Measurements from ENCODE around the gene CD80.

The CD80 gene

GRCh38 chr3:119590706-119591105 is 31.3 kb upstream of the CD80 start:
- TF ChIP-seq ZNF8 (CRISPR knock-in tag; IDR thresholded peaks at IDR 0.05) (no peak), ZFP30 (CRISPR knock-in tag; IDR thresholded peaks at IDR 0.05) (no peak), ZNF565 (CRISPR knock-in tag; conservative IDR thresholded peaks at IDR 0.05; ENCODE audit: low read depth) (no peak), OSR1 (CRISPR knock-in tag; IDR thresholded peaks at IDR 0.05) (no peak), ESRRG (CRISPR knock-in tag; IDR thresholded peaks at IDR 0.05) (no peak), POU6F1 (CRISPR knock-in tag; IDR thresholded peaks at IDR 0.05; ENCODE audit: borderline replicate concordance, low read depth) (no peak), CSRNP3 (CRISPR knock-in tag; IDR thresholded peaks at IDR 0.05) (no peak), ISL1 (CRISPR knock-in tag; IDR thresholded peaks at IDR 0.05) (no peak), TOX (CRISPR knock-in tag; IDR thresholded peaks at IDR 0.05; ENCODE audit: borderline replicate concordance) (no peak), RARB (CRISPR knock-in tag; IDR thresholded peaks at IDR 0.05) (no peak), GLIS3 (CRISPR knock-in tag; IDR thresholded peaks at IDR 0.05) (no peak), ARNTL (CRISPR knock-in tag; IDR thresholded peaks at IDR 0.05; ENCODE audit: borderline replicate concordance, low read depth) (no peak), CSDC2 (CRISPR knock-in tag; IDR thresholded peaks at IDR 0.05) (no peak), ZFP3 (CRISPR knock-in tag; IDR thresholded peaks at IDR 0.05) (no peak), BACH2 (CRISPR knock-in tag; IDR thresholded peaks at IDR 0.05; ENCODE audit: borderline replicate concordance) (no peak), ZNF70 (CRISPR knock-in tag; IDR thresholded peaks at IDR 0.05) (no peak), CREB5 (CRISPR knock-in tag; IDR thresholded peaks at IDR 0.05; ENCODE audit: low read depth) (no peak), TSHZ2 (CRISPR knock-in tag; IDR thresholded peaks at IDR 0.05) (no peak), ZC3H10 (CRISPR knock-in tag; IDR thresholded peaks at IDR 0.05) (no peak)
- ATAC-seq, result no peak

GRCh38 chr3:119589102-119589773 is 29.8 kb upstream of the CD80 start:
- ATAC-seq, result no peak
- TF ChIP-seq ZFP30 (CRISPR knock-in tag; IDR thresholded peaks at IDR 0.05) (no peak), RARB (CRISPR knock-in tag; IDR thresholded peaks at IDR 0.05) (no peak), BACH2 (CRISPR knock-in tag; IDR thresholded peaks at IDR 0.05; ENCODE audit: borderline replicate concordance) (no peak), GLIS3 (CRISPR knock-in tag; IDR thresholded peaks at IDR 0.05) (no peak), ESRRG (CRISPR knock-in tag; IDR thresholded peaks at IDR 0.05) (no peak), CREB5 (CRISPR knock-in tag; IDR thresholded peaks at IDR 0.05; ENCODE audit: low read depth) (no peak), ZNF565 (CRISPR knock-in tag; conservative IDR thresholded peaks at IDR 0.05; ENCODE audit: low read depth) (no peak), ZC3H10 (CRISPR knock-in tag; IDR thresholded peaks at IDR 0.05) (no peak), ZFP3 (CRISPR knock-in tag; IDR thresholded peaks at IDR 0.05) (no peak), CSRNP3 (CRISPR knock-in tag; IDR thresholded peaks at IDR 0.05) (no peak), OSR1 (CRISPR knock-in tag; IDR thresholded peaks at IDR 0.05) (no peak), ARNTL (CRISPR knock-in tag; IDR thresholded peaks at IDR 0.05; ENCODE audit: borderline replicate concordance, low read depth) (no peak), SNAI2 (CRISPR knock-in tag; IDR thresholded peaks at IDR 0.05) (no peak)
